ENCODE results near the gene NR5A1. TPM values are rescaled to one million over a fixed set of nuclear protein-coding genes. Genes with fewer than 3 reads are reported as not detected.

Gene NR5A1
- total and polyA plus RNA-seq, 10 of the 15 experiments (the other 5 are each of a cell fraction or from before 2014, with no cell fraction given) = 0.06 to 0.24 (median 0.08) TPM; not detected in 5

GRCh38 chr9:124511891-124512805 lies 4.9 kb upstream of the NR5A1 start:
- in situ Hi-C loops (cut with MboI) (no loop called here), intact Hi-C loops (cut with micrococcal nuclease; ENCODE audit: unreplicated experiment) (no loop called here)
- H3K4me3 ChIP-seq = no peak overlapping the region
- RAD21 ChIA-PET (ENCODE audit: unreplicated experiment) = no interaction called here
- TF ChIP-seq STAT1 (conservative IDR thresholded peaks at IDR 0.05) = no peak
- no peak for TF ChIP-seq YBX1 (IDR thresholded peaks at IDR 0.05)
- TF ChIP-seq, protein P1, sequence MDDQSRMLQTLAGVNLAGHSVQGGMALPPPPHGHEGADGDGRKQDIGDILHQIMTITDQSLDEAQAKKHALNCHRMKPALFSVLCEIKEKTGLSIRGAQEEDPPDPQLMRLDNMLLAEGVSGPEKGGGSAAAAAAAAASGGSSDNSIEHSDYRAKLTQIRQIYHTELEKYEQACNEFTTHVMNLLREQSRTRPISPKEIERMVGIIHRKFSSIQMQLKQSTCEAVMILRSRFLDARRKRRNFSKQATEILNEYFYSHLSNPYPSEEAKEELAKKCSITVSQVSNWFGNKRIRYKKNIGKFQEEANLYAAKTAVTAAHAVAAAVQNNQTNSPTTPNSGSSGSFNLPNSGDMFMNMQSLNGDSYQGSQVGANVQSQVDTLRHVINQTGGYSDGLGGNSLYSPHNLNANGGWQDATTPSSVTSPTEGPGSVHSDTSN (IDR thresholded peaks at IDR 0.05; ENCODE audit: insufficient replicate concordance, low read depth, low read length) = no peak
- H3K27ac ChIP-seq (ENCODE audit: control insufficient read depth, insufficient read depth) = no peak overlapping the region
- POLR2A ChIA-PET = no interaction called here
- SMC1A ChIA-PET (ENCODE audit: uncharacterized antibody, unreplicated experiment) = no interaction called here
- no peaks in the 10 kb centered on the region for H3K9me3 ChIP-seq (replicated peaks; ENCODE audit: control insufficient read depth, insufficient read depth, low read length)
- 47% methylated on average over 22 of the region's 23 CpGs for WGBS (ENCODE audit: insufficient coverage, insufficient replicate concordance, low lambda C conversion rate, missing lambda C conversion rate)
- CTCF ChIA-PET = no interaction called here
- DNase-seq (ENCODE audit: low read depth, low spot score) (no peak), ATAC-seq (peak; percentile 35), FAIRE-seq (no peak)
- H3K9ac ChIP-seq (ENCODE audit: control insufficient read depth, insufficient read depth, low read length) = no peak overlapping the region
- H2AFZ ChIP-seq (ENCODE audit: control insufficient read depth, low read depth, low read length) = no peak overlapping the region
- H3K79me2 ChIP-seq (ENCODE audit: control insufficient read depth, insufficient read depth, low read length) = no peaks in the 10 kb centered on the region
- H3K4me2 ChIP-seq (ENCODE audit: control insufficient read depth, insufficient read depth) = no peak overlapping the region; the same call in 1 of the 2 replicates
- no TSS peak for BruUV-seq (replicated peaks)
- no peaks in the 10 kb centered on the region for H3K27me3 ChIP-seq (replicated peaks in 1 of 2; ENCODE audit: control insufficient read depth in 2 of 2, insufficient read depth in 2 of 2, low read length in 1 of 2)
- H4K20me1 ChIP-seq (ENCODE audit: control insufficient read depth, insufficient read depth) = no peaks in the 10 kb centered on the region
- no peaks in the 10 kb centered on the region for H3K36me3 ChIP-seq (ENCODE audit: control insufficient read depth in 2 of 2, insufficient read depth in 2 of 2, low read length in 1 of 2)
- no peaks in the 10 kb centered on the region for H3K4me1 ChIP-seq (ENCODE audit: control insufficient read depth, insufficient read depth, low read length)

- Histone ChIP-seq H3K36me3 (ENCODE audit: control insufficient read depth in 2 of 2, insufficient read depth in 2 of 2, low read length in 1 of 2) (no peaks in the 10 kb centered on the region), H3K27ac (ENCODE audit: control insufficient read depth, insufficient read depth) (no peak overlapping the region), H3K4me1 (ENCODE audit: control insufficient read depth, insufficient read depth, low read length) (no peaks in the 10 kb centered on the region), H3K9ac (ENCODE audit: control insufficient read depth, insufficient read depth, low read length) (no peak overlapping the region), H3K79me2 (ENCODE audit: control insufficient read depth, insufficient read depth, low read length) (no peaks in the 10 kb centered on the region), H3K27me3 (replicated peaks in 1 of 2; ENCODE audit: control insufficient read depth in 2 of 2, insufficient read depth in 2 of 2, low read length in 1 of 2) (no peaks in the 10 kb centered on the region), H3K4me2 (ENCODE audit: control insufficient read depth, insufficient read depth) (no peak overlapping the region; the same call in 1 of the 2 replicates), H3K9me3 (replicated peaks; ENCODE audit: control insufficient read depth, insufficient read depth, low read length) (no peaks in the 10 kb centered on the region), H3K4me3 (no peak overlapping the region), H2AFZ (ENCODE audit: control insufficient read depth, low read depth, low read length) (no peak overlapping the region), H4K20me1 (ENCODE audit: control insufficient read depth, insufficient read depth) (no peaks in the 10 kb centered on the region)
- DNase-seq (ENCODE audit: low read depth, low spot score) (no peak), ATAC-seq (peak; percentile 10; the same call in 1 of the 3 replicates), FAIRE-seq (no peak)
- CTCF ChIA-PET = no interaction called here
- 44% methylated on average over 6 of the region's 6 CpGs for WGBS (ENCODE audit: insufficient coverage, insufficient replicate concordance, low lambda C conversion rate, missing lambda C conversion rate)
- RAD21 ChIA-PET (ENCODE audit: unreplicated experiment) = no interaction called here
- BruUV-seq (replicated peaks) = no TSS peak
- POLR2A ChIA-PET = no interaction called here
- intact Hi-C loops (cut with micrococcal nuclease; ENCODE audit: unreplicated experiment) = no loop called here
- in situ Hi-C loops (cut with MboI) = no loop called here
- SMC1A ChIA-PET (ENCODE audit: uncharacterized antibody, unreplicated experiment) = no interaction called here
- TF ChIP-seq, protein P2, sequence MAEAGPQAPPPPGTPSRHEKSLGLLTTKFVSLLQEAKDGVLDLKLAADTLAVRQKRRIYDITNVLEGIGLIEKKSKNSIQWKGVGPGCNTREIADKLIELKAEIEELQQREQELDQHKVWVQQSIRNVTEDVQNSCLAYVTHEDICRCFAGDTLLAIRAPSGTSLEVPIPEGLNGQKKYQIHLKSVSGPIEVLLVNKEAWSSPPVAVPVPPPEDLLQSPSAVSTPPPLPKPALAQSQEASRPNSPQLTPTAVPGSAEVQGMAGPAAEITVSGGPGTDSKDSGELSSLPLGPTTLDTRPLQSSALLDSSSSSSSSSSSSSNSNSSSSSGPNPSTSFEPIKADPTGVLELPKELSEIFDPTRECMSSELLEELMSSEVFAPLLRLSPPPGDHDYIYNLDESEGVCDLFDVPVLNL (IDR thresholded peaks at IDR 0.05; ENCODE audit: low read depth, low read length) = no peak
- TF ChIP-seq KAT2A (conservative IDR thresholded peaks at IDR 0.05; ENCODE audit: control insufficient read depth, low read depth, low read length) = no peak
- TF ChIP-seq FOXM1 (IDR thresholded peaks at IDR 0.05; ENCODE audit: low read depth, low read length) = no peak
- no peak for TF ChIP-seq CUX1 (IDR thresholded peaks at IDR 0.05; ENCODE audit: insufficient replicate concordance, low read depth, low read length)
- TF ChIP-seq SUPT20H (IDR thresholded peaks at IDR 0.05; ENCODE audit: borderline replicate concordance, control insufficient read depth, low read depth, low read length) = no peak
These were observed 4.2 kb upstream of the NR5A1 start for GRCh38 chr9:124511426-124511840.
